ENCODE measurements around the gene PLXNA4. TPM values are rescaled to one million over a fixed set of nuclear protein-coding genes. Genes with fewer than 3 reads are reported as not detected.

Gene PLXNA4
- total RNA-seq, 4 donors from 2014 or later, result 0.31 to 0.66 (median 0.43) TPM

GRCh38 chr7:132395361-132395760 lies 180.9 kb downstream of the PLXNA4 start:
- Histone ChIP-seq H3K4me1 (no peaks in the 10 kb centered on the region), H3K4me3 (no peak overlapping the region), H3K27ac (no peak overlapping the region), H3K27me3 (no peaks in the 10 kb centered on the region), H3K9me3 (no peaks in the 10 kb centered on the region), H3K36me3 (no peaks in the 10 kb centered on the region)
- no peak for ATAC-seq
- no peak for DNase-seq
- in situ Hi-C loops (cut with MboI; ENCODE audit: low sequenced_read_pairs in 4 of 4) (no loop called here), intact Hi-C loops (cut with DNase I; ENCODE audit: low total_unique reads) (no loop called here)
- TF ChIP-seq POLR2A (IDR thresholded peaks at IDR 0.05) (no peak), CTCF (IDR thresholded peaks at IDR 0.05 in 4 of 5, conservative IDR thresholded peaks at IDR 0.05 in 1 of 5) (no peak)

- H3K27ac ChIP-seq, result no peak overlapping the region
- no peaks in the 10 kb centered on the region for H3K27me3 ChIP-seq
- no peak overlapping the region for H3K4me3 ChIP-seq
- no peaks in the 10 kb centered on the region for H3K9me3 ChIP-seq
- H3K36me3 ChIP-seq, result no peaks in the 10 kb centered on the region
- TF ChIP-seq CTCF (IDR thresholded peaks at IDR 0.05 in 4 of 5, conservative IDR thresholded peaks at IDR 0.05 in 1 of 5), result no peak
- no peak for TF ChIP-seq POLR2A (IDR thresholded peaks at IDR 0.05)
- ATAC-seq, result no peak
- H3K4me1 ChIP-seq, result no peaks in the 10 kb centered on the region
- DNase-seq, result no peak
- in situ Hi-C loops (cut with MboI; ENCODE audit: low sequenced_read_pairs in 4 of 4), result no loop called here
- intact Hi-C loops (cut with DNase I; ENCODE audit: low total_unique reads), result loop anchor here (5.0 kb wide), 1 partner anchor 183 kb away; the partner anchor contains the start of gene PLXNA4
Observed at GRCh38 chr7:132394283-132395198, 181.7 kb downstream of the PLXNA4 start.

- Histone ChIP-seq H3K36me3 (no peaks in the 10 kb centered on the region), H3K27ac (no peak overlapping the region), H3K4me1 (no peaks in the 10 kb centered on the region), H3K27me3 (no peaks in the 10 kb centered on the region), H3K9me3 (no peaks in the 10 kb centered on the region), H3K4me3 (no peak overlapping the region)
- intact Hi-C loops (cut with DNase I; ENCODE audit: low total_unique reads), result loop anchor here (5.0 kb wide), 1 partner anchor 183 kb away; the partner anchor contains the start of gene PLXNA4
- TF ChIP-seq CTCF (IDR thresholded peaks at IDR 0.05 in 4 of 5, conservative IDR thresholded peaks at IDR 0.05 in 1 of 5) (no peak), POLR2A (IDR thresholded peaks at IDR 0.05) (no peak)
- ATAC-seq, result peak; percentile 73 to 75
- in situ Hi-C loops (cut with MboI; ENCODE audit: low sequenced_read_pairs in 4 of 4), result no loop called here
- peak; percentile 11 to 53 for DNase-seq
Observed at GRCh38 chr7:132393789-132394261, 182.4 kb downstream of the PLXNA4 start.

GRCh38 chr7:132392713-132393112 lies 183.6 kb downstream of the PLXNA4 start:
- in situ Hi-C loops (cut with MboI; ENCODE audit: low sequenced_read_pairs in 4 of 4), result no loop called here
- Histone ChIP-seq H3K36me3 (no peaks in the 10 kb centered on the region), H3K4me1 (no peaks in the 10 kb centered on the region), H3K9me3 (no peaks in the 10 kb centered on the region), H3K27ac (no peak overlapping the region), H3K4me3 (no peak overlapping the region), H3K27me3 (no peaks in the 10 kb centered on the region)
- ATAC-seq (no peak), DNase-seq (no peak)
- intact Hi-C loops (cut with DNase I; ENCODE audit: low total_unique reads), result loop anchor here (5.0 kb wide), 1 partner anchor 185 kb away; the partner anchor contains the start of gene PLXNA4
- TF ChIP-seq CTCF (IDR thresholded peaks at IDR 0.05 in 4 of 5, conservative IDR thresholded peaks at IDR 0.05 in 1 of 5) (no peak), POLR2A (IDR thresholded peaks at IDR 0.05) (no peak)
